Measurements from ENCODE around the gene CRYGB. TPM values are rescaled to one million over a fixed set of nuclear protein-coding genes. Genes with fewer than 3 reads are reported as not detected.

CRYGB gene
- not detected for polyA plus RNA-seq (2013, experiment 1 of 2)
- polyA plus RNA-seq (2013, experiment 2 of 2) = not detected

DNA sequence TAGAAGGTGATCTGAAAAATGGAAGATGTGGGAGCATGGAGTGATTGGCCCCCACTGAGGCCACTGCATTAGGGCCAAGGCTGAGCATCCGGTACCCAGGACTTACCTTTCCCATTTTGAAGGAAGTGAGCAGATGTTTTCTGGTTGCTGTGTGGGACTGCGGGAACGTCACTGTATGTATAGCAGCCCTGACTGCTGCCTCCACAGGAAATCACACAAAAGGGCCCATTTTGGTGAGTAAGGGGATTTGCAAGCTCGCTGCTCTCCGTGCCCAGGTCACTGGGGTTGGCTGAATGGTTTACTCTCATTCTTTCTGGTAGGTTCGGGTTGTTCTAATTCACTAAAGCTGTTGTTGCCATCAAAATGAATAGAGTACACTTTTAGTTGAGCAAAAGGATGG, at the start of gene CRYGB:
TSS of gene CRYGB (minus strand) at position 153 of the 400 bp plus-strand sequence. CDS start at position 115, 38 bp downstream.
- no peaks in the 10 kb centered on the region for H3K9me3 ChIP-seq (ENCODE audit: control insufficient read depth, low read length)
- H3K36me3 ChIP-seq (ENCODE audit: control insufficient read depth, insufficient read depth, low read length) = no peaks in the 10 kb centered on the region
- WGBS, 2 experiments (ENCODE audit: insufficient coverage in 2 of 2) = 56 to 79% methylated on average over 4 of the region's 6 CpGs
- H3K4me1 ChIP-seq (ENCODE audit: control insufficient read depth, insufficient read depth, low read length, poor library complexity, severe bottlenecking) = no peaks in the 10 kb centered on the region
- H3K27ac ChIP-seq (ENCODE audit: low read depth, low read length, severe bottlenecking) = no peak within 1 kb of the TSS
- no peak within 1 kb of the TSS for H3K4me3 ChIP-seq (ENCODE audit: extremely low read depth, insufficient read depth, low read length, poor library complexity, severe bottlenecking)

DNA sequence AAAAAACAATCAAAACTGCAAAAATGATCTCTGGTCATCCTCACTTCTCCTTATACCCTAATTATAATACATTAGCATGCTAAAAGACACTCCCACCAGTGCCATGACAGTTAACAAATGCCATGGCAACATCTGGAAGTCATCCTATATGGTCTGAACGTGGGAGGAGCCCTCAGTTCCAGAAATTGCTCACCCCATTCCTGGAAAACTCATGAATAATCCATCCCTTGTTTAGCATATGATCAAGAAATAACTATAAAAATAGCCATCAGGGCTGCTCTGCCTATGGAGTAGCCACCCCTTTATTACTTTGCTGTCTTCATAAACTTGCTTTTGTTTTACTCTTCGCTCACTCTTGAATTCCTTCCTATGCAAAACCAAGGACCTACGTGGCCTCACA, 49.6 kb upstream of the CRYGB start:
- H3K27ac ChIP-seq (ENCODE audit: low read depth, low read length, severe bottlenecking) = no peak overlapping the region
- no peaks in the 10 kb centered on the region for H3K9me3 ChIP-seq (ENCODE audit: control insufficient read depth, low read length)
- 96 to 100% methylated on average over 2 to 3 of the region's 3 CpGs for WGBS, 2 experiments (ENCODE audit: insufficient coverage in 2 of 2)
- H3K4me1 ChIP-seq (ENCODE audit: control insufficient read depth, insufficient read depth, low read length, poor library complexity, severe bottlenecking) = no peaks in the 10 kb centered on the region
- H3K4me3 ChIP-seq (ENCODE audit: extremely low read depth, insufficient read depth, low read length, poor library complexity, severe bottlenecking) = no peak overlapping the region
- no peaks in the 10 kb centered on the region for H3K36me3 ChIP-seq (ENCODE audit: control insufficient read depth, insufficient read depth, low read length)

- Histone ChIP-seq H3K36me3 (ENCODE audit: control insufficient read depth, insufficient read depth, low read length) (no peaks in the 10 kb centered on the region), H3K4me1 (ENCODE audit: control insufficient read depth, insufficient read depth, low read length, poor library complexity, severe bottlenecking) (no peaks in the 10 kb centered on the region), H3K9me3 (ENCODE audit: control insufficient read depth, low read length) (no peaks in the 10 kb centered on the region), H3K27ac (ENCODE audit: low read depth, low read length, severe bottlenecking) (no peak overlapping the region), H3K4me3 (ENCODE audit: extremely low read depth, insufficient read depth, low read length, poor library complexity, severe bottlenecking) (no peak overlapping the region)
- WGBS, 2 experiments (ENCODE audit: insufficient coverage in 2 of 2) = 97 to 100% methylated on average over 4 of the region's 8 CpGs
Measured at GRCh38 chr2:208192611-208193236, 46.8 kb upstream of the CRYGB start.

GRCh38 chr2:208189810-208190503, 44.0 kb upstream of the CRYGB start, which contains the start of gene C2orf80:
C2orf80 (minus strand) TSS chr2:208190030; CDS start chr2:208186986, 3,044 bp downstream.
- no peaks in the 10 kb centered on the region for H3K9me3 ChIP-seq (ENCODE audit: control insufficient read depth, low read length)
- no peak within 1 kb of the TSS for H3K4me3 ChIP-seq (ENCODE audit: extremely low read depth, insufficient read depth, low read length, poor library complexity, severe bottlenecking)
- peak within 1 kb of the TSS; percentile 3 for H3K27ac ChIP-seq (ENCODE audit: low read depth, low read length, severe bottlenecking)
- no peaks in the 10 kb centered on the region for H3K4me1 ChIP-seq (ENCODE audit: control insufficient read depth, insufficient read depth, low read length, poor library complexity, severe bottlenecking)
- WGBS, 2 experiments (ENCODE audit: insufficient coverage in 2 of 2) = 78 to 88% methylated on average over 5 to 8 of the region's 10 CpGs
- H3K36me3 ChIP-seq (ENCODE audit: control insufficient read depth, insufficient read depth, low read length) = no peaks in the 10 kb centered on the region

- WGBS, 2 experiments (ENCODE audit: insufficient coverage in 2 of 2) = 86% methylated on average over 1 of the region's 5 CpGs; no CpG with 5 or more reads in 1 of the 2 experiments
- Histone ChIP-seq H3K4me3 (ENCODE audit: extremely low read depth, insufficient read depth, low read length, poor library complexity, severe bottlenecking) (no peak overlapping the region), H3K9me3 (ENCODE audit: control insufficient read depth, low read length) (no peaks in the 10 kb centered on the region), H3K27ac (ENCODE audit: low read depth, low read length, severe bottlenecking) (no peak overlapping the region), H3K36me3 (ENCODE audit: control insufficient read depth, insufficient read depth, low read length) (no peaks in the 10 kb centered on the region), H3K4me1 (ENCODE audit: control insufficient read depth, insufficient read depth, low read length, poor library complexity, severe bottlenecking) (no peaks in the 10 kb centered on the region)
Measured at GRCh38 chr2:208189069-208189809, 43.3 kb upstream of the CRYGB start.

DNA sequence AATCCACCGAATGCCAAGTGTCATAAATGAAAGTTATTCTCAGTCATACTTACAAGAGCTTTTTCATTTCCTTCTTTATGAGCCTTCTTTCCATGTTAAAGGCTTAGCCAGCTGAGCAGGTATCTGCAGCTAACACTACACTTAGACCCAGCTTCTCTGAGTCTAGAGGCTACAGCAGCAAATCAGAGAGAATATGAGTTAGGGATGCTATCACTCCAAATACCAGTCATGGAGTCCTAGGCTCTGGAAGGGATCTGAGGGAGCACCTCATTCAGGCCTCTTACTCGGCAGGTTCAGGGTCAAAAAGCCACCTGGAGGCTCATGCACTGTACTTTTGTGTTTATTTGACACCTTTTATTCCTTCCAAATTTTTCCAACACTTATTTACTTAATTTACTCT, 40.9 kb upstream of the CRYGB start:
- Histone ChIP-seq H3K36me3 (ENCODE audit: control insufficient read depth, insufficient read depth, low read length) (no peaks in the 10 kb centered on the region), H3K27ac (ENCODE audit: low read depth, low read length, severe bottlenecking) (no peak overlapping the region), H3K9me3 (ENCODE audit: control insufficient read depth, low read length) (no peaks in the 10 kb centered on the region), H3K4me3 (ENCODE audit: extremely low read depth, insufficient read depth, low read length, poor library complexity, severe bottlenecking) (no peak overlapping the region), H3K4me1 (ENCODE audit: control insufficient read depth, insufficient read depth, low read length, poor library complexity, severe bottlenecking) (no peaks in the 10 kb centered on the region)
- 69 to 79% methylated on average over 2 of the region's 2 CpGs for WGBS, 2 experiments (ENCODE audit: insufficient coverage in 2 of 2)

DNA sequence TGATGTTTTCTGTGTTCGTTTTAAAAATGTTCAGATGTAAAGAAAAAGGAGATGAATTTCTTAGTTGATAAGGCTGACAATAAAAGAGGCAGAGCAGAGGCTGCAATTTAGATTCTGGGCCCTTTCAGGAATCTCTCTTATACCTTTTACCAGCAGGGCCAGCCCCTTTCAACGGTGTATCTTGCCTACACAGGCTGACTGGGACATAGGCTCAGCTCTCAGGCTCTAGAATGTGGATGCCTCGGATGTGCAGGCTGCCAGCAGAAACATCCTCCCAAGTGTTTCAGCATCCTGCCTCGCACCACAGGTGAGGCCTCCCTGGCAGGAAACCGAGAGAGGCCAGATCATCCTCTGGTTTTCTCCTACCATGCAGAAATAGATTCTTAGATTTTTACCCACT, 40.5 kb upstream of the CRYGB start:
- no peaks in the 10 kb centered on the region for H3K4me1 ChIP-seq (ENCODE audit: control insufficient read depth, insufficient read depth, low read length, poor library complexity, severe bottlenecking)
- H3K4me3 ChIP-seq (ENCODE audit: extremely low read depth, insufficient read depth, low read length, poor library complexity, severe bottlenecking) = no peak overlapping the region
- WGBS, 2 experiments (ENCODE audit: insufficient coverage in 2 of 2) = 65 to 75% methylated on average over 4 to 5 of the region's 5 CpGs

DNA sequence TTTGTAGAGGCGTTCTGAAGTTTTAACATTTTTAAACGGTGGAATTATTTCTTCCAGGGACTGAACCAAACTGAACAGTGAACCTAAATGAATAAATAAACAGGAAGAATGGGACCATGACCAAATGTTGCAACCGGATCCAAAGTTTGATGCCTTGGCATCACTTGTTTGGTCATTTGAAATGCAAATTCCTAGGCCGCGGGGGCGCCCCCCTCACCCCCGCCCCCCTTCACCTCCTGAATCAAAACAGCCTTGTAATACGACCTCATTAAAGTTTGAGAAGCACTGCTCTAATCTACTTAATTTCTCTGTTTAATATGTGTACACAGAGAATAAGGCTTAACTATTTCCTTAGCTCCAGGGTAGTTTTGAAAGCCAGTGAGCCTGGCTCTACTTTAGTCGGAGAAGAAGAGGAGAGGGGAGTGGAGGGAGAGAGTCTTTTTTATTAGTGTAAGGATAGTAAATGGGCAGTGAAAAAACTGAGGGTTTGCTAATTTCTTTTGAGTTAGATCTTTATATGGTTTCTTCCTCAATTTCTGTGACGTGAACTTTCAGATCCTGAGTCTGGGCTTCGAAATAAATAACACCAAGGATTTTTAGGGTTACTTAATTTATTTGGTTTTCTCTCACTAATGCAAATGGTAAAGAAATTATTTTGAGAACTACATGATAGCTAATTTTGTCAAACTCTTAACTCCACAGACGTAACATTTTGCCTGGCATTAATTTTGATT, 38.2 kb upstream of the CRYGB start:
- Histone ChIP-seq H3K36me3 (ENCODE audit: control insufficient read depth, insufficient read depth, low read length) (no peaks in the 10 kb centered on the region), H3K27ac (ENCODE audit: low read depth, low read length, severe bottlenecking) (no peak overlapping the region), H3K9me3 (ENCODE audit: control insufficient read depth, low read length) (no peaks in the 10 kb centered on the region), H3K4me3 (ENCODE audit: extremely low read depth, insufficient read depth, low read length, poor library complexity, severe bottlenecking) (no peak overlapping the region), H3K4me1 (ENCODE audit: control insufficient read depth, insufficient read depth, low read length, poor library complexity, severe bottlenecking) (no peaks in the 10 kb centered on the region)
- 7 to 44% methylated on average over 3 to 4 of the region's 12 CpGs for WGBS, 2 experiments (ENCODE audit: insufficient coverage in 2 of 2)

More for the DNA sequence above, 40.5 kb upstream of the CRYGB start:
- Histone ChIP-seq H3K27ac (ENCODE audit: low read depth, low read length, severe bottlenecking) (no peak overlapping the region), H3K36me3 (ENCODE audit: control insufficient read depth, insufficient read depth, low read length) (no peaks in the 10 kb centered on the region), H3K9me3 (ENCODE audit: control insufficient read depth, low read length) (no peaks in the 10 kb centered on the region)

DNA sequence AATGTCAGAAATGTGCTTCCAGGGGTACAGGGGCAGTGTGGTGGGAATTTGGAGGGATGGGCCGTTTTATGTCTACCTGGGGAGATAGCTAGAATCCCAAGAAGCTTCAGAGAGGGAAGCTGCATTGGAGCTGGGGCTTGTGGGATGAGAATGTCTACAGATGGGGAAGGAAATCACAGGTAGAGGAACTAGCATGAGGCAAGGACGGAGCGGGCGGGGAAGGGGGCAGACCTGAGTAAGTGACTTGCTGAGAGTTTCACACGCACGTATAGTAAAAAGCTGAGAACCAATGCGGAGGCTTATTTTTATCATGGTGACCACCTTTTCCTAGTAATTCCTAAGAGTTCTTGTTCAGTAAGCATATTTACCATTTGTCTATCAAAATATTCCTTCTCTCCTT, 37.6 kb upstream of the CRYGB start:
- H3K4me1 ChIP-seq (ENCODE audit: control insufficient read depth, insufficient read depth, low read length, poor library complexity, severe bottlenecking) = no peaks in the 10 kb centered on the region
- H3K4me3 ChIP-seq (ENCODE audit: extremely low read depth, insufficient read depth, low read length, poor library complexity, severe bottlenecking) = no peak overlapping the region
- H3K36me3 ChIP-seq (ENCODE audit: control insufficient read depth, insufficient read depth, low read length) = no peaks in the 10 kb centered on the region
- H3K27ac ChIP-seq (ENCODE audit: low read depth, low read length, severe bottlenecking) = no peak overlapping the region
- WGBS, 2 experiments (ENCODE audit: insufficient coverage in 2 of 2) = 36 to 60% methylated on average over 7 of the region's 7 CpGs
- H3K9me3 ChIP-seq (ENCODE audit: control insufficient read depth, low read length) = no peaks in the 10 kb centered on the region

GRCh38 chr2:208182835-208183234, 36.9 kb upstream of the CRYGB start:
- Histone ChIP-seq H3K36me3 (ENCODE audit: control insufficient read depth, insufficient read depth, low read length) (no peaks in the 10 kb centered on the region), H3K27ac (ENCODE audit: low read depth, low read length, severe bottlenecking) (no peak overlapping the region), H3K9me3 (ENCODE audit: control insufficient read depth, low read length) (no peaks in the 10 kb centered on the region), H3K4me3 (ENCODE audit: extremely low read depth, insufficient read depth, low read length, poor library complexity, severe bottlenecking) (no peak overlapping the region), H3K4me1 (ENCODE audit: control insufficient read depth, insufficient read depth, low read length, poor library complexity, severe bottlenecking) (no peaks in the 10 kb centered on the region)
- WGBS, 2 experiments (ENCODE audit: insufficient coverage in 2 of 2) = 86 to 94% methylated on average over 1 to 2 of the region's 3 CpGs
